ENCODE data around the gene IL17B. TPM values are rescaled to one million over a fixed set of nuclear protein-coding genes. Genes with fewer than 3 reads are reported as not detected.

The IL17B gene
- total RNA-seq, 1 donor from 2014 or later, result 2.7 TPM

DNA sequence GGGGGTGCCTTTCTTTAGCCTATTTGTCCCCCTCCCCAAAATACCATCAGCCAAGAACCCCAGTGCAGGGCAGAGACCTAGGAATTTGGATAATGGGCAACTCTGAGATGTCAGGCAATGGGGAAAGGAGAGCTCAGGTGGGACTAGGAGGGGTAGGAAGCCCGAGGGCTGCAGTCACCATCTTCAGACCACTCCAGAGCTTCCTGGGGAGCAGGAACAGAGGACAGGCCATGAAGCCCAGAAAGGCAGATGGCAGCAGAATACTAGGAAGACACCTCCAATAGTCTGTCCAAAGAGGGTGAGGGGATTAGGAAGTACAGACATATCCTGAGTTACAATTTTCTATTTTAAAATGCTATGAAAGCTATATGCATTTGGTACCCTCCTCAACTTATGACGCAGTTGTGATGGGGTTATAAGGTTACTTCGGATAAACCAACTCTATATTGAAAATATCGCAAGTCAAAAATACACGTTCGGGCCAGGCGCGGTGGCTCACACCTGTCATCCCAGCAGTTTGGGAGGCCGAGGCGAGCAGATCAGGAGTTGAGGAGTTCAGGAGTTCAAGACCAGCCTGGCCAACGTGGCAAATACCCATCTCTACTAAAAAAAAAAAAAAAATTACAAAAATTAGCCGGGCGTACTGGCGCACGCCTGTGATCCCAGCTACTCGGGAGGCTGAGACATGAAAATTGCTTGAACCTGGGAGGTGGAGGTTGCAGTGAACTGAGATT, 34.6 kb upstream of the IL17B start:
- Histone ChIP-seq H3K4me3 (peak overlapping the region; percentile 46 to 57), H3K36me3 (peaks cover 6 to 16% of the 10 kb centered on the region in 2 donors), H3K27ac (peak overlapping the region; percentile 84), H3K9me3 (no peaks in the 10 kb centered on the region), H3K27me3 (no peaks in the 10 kb centered on the region), H3K4me1 (peaks cover 79% of the 10 kb centered on the region)
- intact Hi-C loops (cut with DNase I), result no loop called here
- TF ChIP-seq POLR2A (IDR thresholded peaks at IDR 0.05) (no peak), CTCF (IDR thresholded peaks at IDR 0.05) (no peak), POLR2AphosphoS5 (IDR thresholded peaks at IDR 0.05; ENCODE audit: insufficient read depth in 1 of 2, low read depth in 1 of 2) (no peak)
- DNase-seq (ENCODE audit: extremely low spot score in 2 of 2), result no peak

DNA sequence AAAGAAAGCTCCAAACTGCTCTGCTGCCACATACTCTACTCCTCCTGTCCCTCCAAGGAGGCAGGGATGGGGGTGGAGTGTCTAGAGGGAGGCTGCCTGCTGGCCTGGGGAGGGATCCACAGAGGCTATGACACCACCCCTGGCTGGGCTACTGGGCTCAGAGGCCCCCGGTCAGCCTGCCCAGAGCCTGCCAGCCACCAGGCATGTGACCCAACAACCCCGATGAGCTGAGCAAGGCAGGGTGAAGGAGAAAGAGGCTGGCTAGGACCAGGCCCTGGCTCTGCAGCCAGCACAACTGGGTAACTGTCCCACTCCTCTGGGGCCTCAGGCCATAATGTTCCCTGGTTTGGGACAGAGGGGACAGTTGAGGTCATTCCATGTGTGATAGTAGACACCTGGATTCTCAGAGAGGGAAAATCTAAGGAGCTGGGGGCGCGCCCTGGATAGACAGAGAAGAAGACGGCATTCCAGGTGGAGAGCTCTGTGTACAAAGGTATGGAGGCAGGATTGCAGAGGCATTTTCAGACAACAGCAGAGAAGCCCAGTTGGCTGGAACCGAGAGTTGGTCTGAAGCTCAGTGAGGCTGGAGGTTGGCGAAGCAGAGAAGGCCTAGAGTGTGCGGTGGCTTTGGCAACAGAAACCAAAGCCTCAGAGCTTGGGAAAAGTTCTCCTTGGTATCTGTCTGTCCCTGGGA, 33.8 kb upstream of the IL17B start:
- Histone ChIP-seq H3K27me3 (no peaks in the 10 kb centered on the region), H3K36me3 (peaks cover 6 to 16% of the 10 kb centered on the region in 2 donors), H3K9me3 (no peaks in the 10 kb centered on the region), H3K4me3 (peak overlapping the region; percentile 46 to 57), H3K4me1 (peaks cover 72% of the 10 kb centered on the region), H3K27ac (peak overlapping the region; percentile 84)
- intact Hi-C loops (cut with DNase I), result no loop called here
- DNase-seq (ENCODE audit: extremely low spot score in 2 of 2), result no peak
- TF ChIP-seq CTCF (IDR thresholded peaks at IDR 0.05), result no peak
- peak in 1 of 2 donors; percentile 89 for TF ChIP-seq POLR2AphosphoS5 (IDR thresholded peaks at IDR 0.05; ENCODE audit: insufficient read depth in 1 of 2, low read depth in 1 of 2)

- Histone ChIP-seq H3K4me3 (peak overlapping the region; percentile 46 to 57), H3K9me3 (no peaks in the 10 kb centered on the region), H3K27ac (peak overlapping the region; percentile 84), H3K27me3 (no peaks in the 10 kb centered on the region), H3K4me1 (peaks cover 62% of the 10 kb centered on the region), H3K36me3 (peaks cover 6 to 16% of the 10 kb centered on the region in 2 donors)
- no peak for DNase-seq (ENCODE audit: extremely low spot score in 2 of 2)
- intact Hi-C loops (cut with DNase I), result no loop called here
- TF ChIP-seq CTCF (IDR thresholded peaks at IDR 0.05), result no peak
- TF ChIP-seq POLR2A (IDR thresholded peaks at IDR 0.05), result no peak
- peak in 1 of 2 donors; percentile 53 for TF ChIP-seq POLR2AphosphoS5 (IDR thresholded peaks at IDR 0.05; ENCODE audit: insufficient read depth in 1 of 2, low read depth in 1 of 2)
These were observed 32.8 kb upstream of the IL17B start for GRCh38 chr5:149411738-149412519.

- Histone ChIP-seq H3K36me3 (peaks cover 6 to 16% of the 10 kb centered on the region in 2 donors), H3K9me3 (no peaks in the 10 kb centered on the region), H3K4me1 (peaks cover 56% of the 10 kb centered on the region), H3K27ac (peak overlapping the region; percentile 84), H3K4me3 (peak overlapping the region; percentile 46 to 57), H3K27me3 (no peaks in the 10 kb centered on the region)
- TF ChIP-seq POLR2A (IDR thresholded peaks at IDR 0.05) (no peak), POLR2AphosphoS5 (IDR thresholded peaks at IDR 0.05; ENCODE audit: insufficient read depth in 1 of 2, low read depth in 1 of 2) (peak in 1 of 2 donors; percentile 84)
- DNase-seq (ENCODE audit: extremely low spot score in 2 of 2), result no peak
- intact Hi-C loops (cut with DNase I), result no loop called here
These were observed 31.8 kb upstream of the IL17B start for GRCh38 chr5:149410721-149411432.

GRCh38 chr5:149410071-149410470, 31.0 kb upstream of the IL17B start:
- peaks cover 6 to 16% of the 10 kb centered on the region in 2 donors for H3K36me3 ChIP-seq
- no peaks in the 10 kb centered on the region for H3K27me3 ChIP-seq
- intact Hi-C loops (cut with DNase I), result no loop called here
- H3K4me1 ChIP-seq, result peaks cover 57% of the 10 kb centered on the region
- DNase-seq (ENCODE audit: extremely low spot score in 2 of 2), result no peak
- H3K9me3 ChIP-seq, result no peaks in the 10 kb centered on the region
- TF ChIP-seq POLR2A (IDR thresholded peaks at IDR 0.05), result no peak
- TF ChIP-seq POLR2AphosphoS5 (IDR thresholded peaks at IDR 0.05; ENCODE audit: insufficient read depth in 1 of 2, low read depth in 1 of 2), result no peak
- peak in 1 of 3 experiments; percentile 9 for TF ChIP-seq CTCF (IDR thresholded peaks at IDR 0.05)
- H3K27ac ChIP-seq, result peak overlapping the region; percentile 84
- peak overlapping the region; percentile 46 to 57 for H3K4me3 ChIP-seq
